ENCODE measurements around the gene CORO6. TPM values are rescaled to one million over a fixed set of nuclear protein-coding genes. Genes with fewer than 3 reads are reported as not detected.

The CORO6 gene
- polyA plus RNA-seq, 1 donor from 2014 or later = 4.3 TPM

DNA sequence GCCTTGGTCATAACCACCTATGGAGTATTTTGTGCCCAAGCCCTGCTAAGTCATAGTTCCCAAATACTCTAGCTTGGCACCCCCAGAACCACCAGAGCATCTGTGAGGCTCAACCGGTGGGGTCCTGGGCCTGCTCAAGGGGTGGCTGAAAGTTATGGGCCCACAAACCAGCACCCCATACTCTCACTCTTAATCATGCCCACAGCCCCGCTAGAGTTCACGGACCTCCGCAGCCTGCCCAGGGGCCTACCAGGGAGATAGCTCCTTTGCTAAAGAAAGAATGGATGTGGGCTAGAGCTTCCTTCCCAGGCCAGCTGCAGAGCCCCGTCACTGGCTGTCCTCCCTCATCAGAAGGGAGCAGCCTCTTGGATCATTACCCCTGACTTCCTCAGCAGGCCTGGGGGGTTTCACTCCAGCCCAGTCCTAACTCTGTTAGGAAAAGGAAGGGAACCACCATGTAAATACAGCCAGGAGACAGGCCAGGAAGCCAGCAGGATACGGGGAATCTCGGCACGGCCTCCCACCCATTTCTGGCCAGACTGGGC lies 34.6 kb downstream of the CORO6 start:
- H3K36me3 ChIP-seq (ENCODE audit: insufficient read depth, low read length) = no peaks in the 10 kb centered on the region
- H3K4me3 ChIP-seq (ENCODE audit: low read length) = peak overlapping the region; percentile 97
- no peaks in the 10 kb centered on the region for H3K9me2 ChIP-seq (ENCODE audit: insufficient read depth, low read length)
- no peak for TF ChIP-seq EZH2 (IDR thresholded peaks at IDR 0.05; ENCODE audit: borderline replicate concordance, insufficient read depth, low read length, poor library complexity, severe bottlenecking)
- TF ChIP-seq TAF1 (IDR thresholded peaks at IDR 0.05; ENCODE audit: low read depth) = no peak
- no peak for TF ChIP-seq MXI1 (conservative IDR thresholded peaks at IDR 0.05; ENCODE audit: poor library complexity, severe bottlenecking)
- no peak for TF ChIP-seq POLR2AphosphoS5 (IDR thresholded peaks at IDR 0.05)
- TF ChIP-seq RAD21 (conservative IDR thresholded peaks at IDR 0.05) = no peak
- no peak for TF ChIP-seq EP300 (conservative IDR thresholded peaks at IDR 0.05; ENCODE audit: poor library complexity, severe bottlenecking)
- no peak for TF ChIP-seq CTCF (IDR thresholded peaks at IDR 0.05; ENCODE audit: poor library complexity, severe bottlenecking)
- TF ChIP-seq SMC3 (conservative IDR thresholded peaks at IDR 0.05; ENCODE audit: poor library complexity) = no peak
- TF ChIP-seq, protein P1, sequence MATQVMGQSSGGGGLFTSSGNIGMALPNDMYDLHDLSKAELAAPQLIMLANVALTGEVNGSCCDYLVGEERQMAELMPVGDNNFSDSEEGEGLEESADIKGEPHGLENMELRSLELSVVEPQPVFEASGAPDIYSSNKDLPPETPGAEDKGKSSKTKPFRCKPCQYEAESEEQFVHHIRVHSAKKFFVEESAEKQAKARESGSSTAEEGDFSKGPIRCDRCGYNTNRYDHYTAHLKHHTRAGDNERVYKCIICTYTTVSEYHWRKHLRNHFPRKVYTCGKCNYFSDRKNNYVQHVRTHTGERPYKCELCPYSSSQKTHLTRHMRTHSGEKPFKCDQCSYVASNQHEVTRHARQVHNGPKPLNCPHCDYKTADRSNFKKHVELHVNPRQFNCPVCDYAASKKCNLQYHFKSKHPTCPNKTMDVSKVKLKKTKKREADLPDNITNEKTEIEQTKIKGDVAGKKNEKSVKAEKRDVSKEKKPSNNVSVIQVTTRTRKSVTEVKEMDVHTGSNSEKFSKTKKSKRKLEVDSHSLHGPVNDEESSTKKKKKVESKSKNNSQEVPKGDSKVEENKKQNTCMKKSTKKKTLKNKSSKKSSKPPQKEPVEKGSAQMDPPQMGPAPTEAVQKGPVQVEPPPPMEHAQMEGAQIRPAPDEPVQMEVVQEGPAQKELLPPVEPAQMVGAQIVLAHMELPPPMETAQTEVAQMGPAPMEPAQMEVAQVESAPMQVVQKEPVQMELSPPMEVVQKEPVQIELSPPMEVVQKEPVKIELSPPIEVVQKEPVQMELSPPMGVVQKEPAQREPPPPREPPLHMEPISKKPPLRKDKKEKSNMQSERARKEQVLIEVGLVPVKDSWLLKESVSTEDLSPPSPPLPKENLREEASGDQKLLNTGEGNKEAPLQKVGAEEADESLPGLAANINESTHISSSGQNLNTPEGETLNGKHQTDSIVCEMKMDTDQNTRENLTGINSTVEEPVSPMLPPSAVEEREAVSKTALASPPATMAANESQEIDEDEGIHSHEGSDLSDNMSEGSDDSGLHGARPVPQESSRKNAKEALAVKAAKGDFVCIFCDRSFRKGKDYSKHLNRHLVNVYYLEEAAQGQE (IDR thresholded peaks at IDR 0.05; ENCODE audit: borderline replicate concordance) = no peak
- no peak overlapping the region for H2AFZ ChIP-seq (ENCODE audit: low read depth, low read length)
- peak overlapping the region; percentile 85 for H3K9ac ChIP-seq (ENCODE audit: low read length)
- peaks cover 2% of the 10 kb centered on the region for H3F3A ChIP-seq (ENCODE audit: insufficient read depth, low read length, poor library complexity, severe bottlenecking)
- H3K27ac ChIP-seq (ENCODE audit: low read length) = peak overlapping the region; percentile 53
- H3K4me2 ChIP-seq (ENCODE audit: low read length) = peak overlapping the region; percentile 58
- H3K79me2 ChIP-seq (replicated peaks; ENCODE audit: insufficient read depth, low read length) = peaks cover 31% of the 10 kb centered on the region
- peaks cover 15% of the 10 kb centered on the region for H4K20me1 ChIP-seq (ENCODE audit: insufficient read depth)
- H3K9me3 ChIP-seq (ENCODE audit: low read length) = no peaks in the 10 kb centered on the region
- no peaks in the 10 kb centered on the region for H3K27me3 ChIP-seq (ENCODE audit: insufficient read depth, low read depth, low read length)

DNA sequence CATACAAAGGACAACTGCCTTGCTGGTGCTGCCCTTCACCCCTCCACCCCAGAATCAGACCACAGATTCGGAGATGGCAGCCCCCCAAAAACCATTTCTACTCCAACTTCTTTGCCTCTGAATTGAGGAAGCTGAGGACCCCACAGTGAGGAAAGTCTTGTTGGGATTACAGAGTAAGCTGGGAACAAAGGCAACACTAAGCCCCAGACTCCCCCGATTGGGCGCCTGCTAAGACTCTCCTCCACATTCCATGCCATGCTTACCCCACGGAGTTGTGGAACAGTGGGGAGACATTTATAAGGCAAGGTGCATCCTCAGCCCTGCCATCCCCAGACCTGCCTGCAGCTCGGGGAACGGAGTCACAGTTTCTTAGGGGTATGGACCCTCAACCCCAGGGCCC lies 35.1 kb downstream of the CORO6 start:
- H3K27me3 ChIP-seq (ENCODE audit: insufficient read depth, low read depth, low read length) = no peaks in the 10 kb centered on the region
- peak overlapping the region; percentile 58 for H3K4me2 ChIP-seq (ENCODE audit: low read length)
- peaks cover 31% of the 10 kb centered on the region for H3K79me2 ChIP-seq (replicated peaks; ENCODE audit: insufficient read depth, low read length)
- H3K9me2 ChIP-seq (ENCODE audit: insufficient read depth, low read length) = no peaks in the 10 kb centered on the region
- TF ChIP-seq RAD21 (conservative IDR thresholded peaks at IDR 0.05) = no peak
- TF ChIP-seq EZH2 (IDR thresholded peaks at IDR 0.05; ENCODE audit: borderline replicate concordance, insufficient read depth, low read length, poor library complexity, severe bottlenecking) = no peak
- H2AFZ ChIP-seq (ENCODE audit: low read depth, low read length) = no peak overlapping the region
- no peaks in the 10 kb centered on the region for H3K9me3 ChIP-seq (ENCODE audit: low read length)
- peak overlapping the region; percentile 97 for H3K4me3 ChIP-seq (ENCODE audit: low read length)
- H3F3A ChIP-seq (ENCODE audit: insufficient read depth, low read length, poor library complexity, severe bottlenecking) = peaks cover 2% of the 10 kb centered on the region
- H3K9ac ChIP-seq (ENCODE audit: low read length) = peak overlapping the region; percentile 85
- no peaks in the 10 kb centered on the region for H3K36me3 ChIP-seq (ENCODE audit: insufficient read depth, low read length)
- peaks cover 15% of the 10 kb centered on the region for H4K20me1 ChIP-seq (ENCODE audit: insufficient read depth)
- H3K27ac ChIP-seq (ENCODE audit: low read length) = no peak overlapping the region

Data from neural cell (in vitro differentiated cells).